ENCODE measurements around the gene ABHD17C. TPM values are rescaled to one million over a fixed set of nuclear protein-coding genes. Genes with fewer than 3 reads are reported as not detected.

ABHD17C gene
- total RNA-seq, 1 donor from 2014 or later, result 6.8 TPM

DNA sequence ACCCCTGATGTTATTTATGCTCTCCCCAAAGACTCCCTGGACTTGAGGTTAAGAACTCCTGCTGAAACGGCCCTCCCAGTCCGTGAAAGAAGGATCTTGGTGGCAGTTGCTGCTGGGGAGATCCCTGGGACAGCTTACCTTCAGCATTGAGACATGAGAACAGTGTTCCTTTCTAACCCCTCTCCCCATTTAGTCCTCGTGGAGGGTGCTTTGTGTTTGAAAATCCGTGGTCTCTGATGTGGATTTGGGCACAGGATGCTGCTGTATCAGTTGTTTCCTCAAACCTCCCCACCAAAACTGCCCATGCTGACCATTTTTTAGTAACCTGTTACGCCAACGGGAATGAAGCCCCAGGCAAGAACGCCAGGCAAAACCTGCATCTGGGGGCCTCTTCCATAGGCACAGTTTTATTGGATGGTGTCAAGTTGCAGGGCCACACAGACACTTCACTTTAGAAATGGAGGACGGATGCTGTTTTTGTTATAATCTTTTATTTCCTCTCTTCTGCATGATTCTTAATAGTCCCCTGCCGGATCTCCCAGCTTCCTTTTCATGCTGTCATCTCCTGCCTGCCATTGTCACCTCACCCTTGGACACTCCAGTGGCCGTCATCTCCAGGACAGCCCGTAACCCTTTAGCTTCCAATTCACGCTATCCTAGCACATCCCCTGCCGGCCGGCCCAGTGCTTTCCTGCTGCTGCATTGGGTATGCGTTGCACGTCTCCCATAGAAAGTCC is 52.4 kb downstream of the ABHD17C start:
- H3K27ac Mint-ChIP-seq (ENCODE audit: unreplicated experiment), result no peak overlapping the region

DNA sequence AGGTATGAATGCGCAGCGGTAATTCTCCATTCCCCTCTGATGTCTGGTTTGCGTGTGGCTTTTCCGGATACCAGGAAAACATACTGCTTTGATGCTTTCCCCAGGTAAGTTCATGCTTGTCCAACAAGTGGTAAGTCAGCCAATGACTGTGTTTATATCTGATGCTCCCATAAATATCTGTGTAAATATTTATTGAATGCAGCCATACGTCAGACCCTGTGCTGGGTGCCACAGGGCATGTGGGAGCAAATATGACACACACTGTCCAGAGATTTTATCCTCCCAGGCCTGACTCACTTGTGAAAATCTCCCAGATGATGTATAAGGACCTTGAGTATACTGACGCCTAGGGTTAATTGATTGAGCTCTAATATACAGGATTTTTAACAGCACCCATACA is 54.5 kb downstream of the ABHD17C start:
- DNase-seq, result no peak

More for the DNA sequence above, 52.4 kb downstream of the ABHD17C start:
- TF ChIP-seq, protein P1, sequence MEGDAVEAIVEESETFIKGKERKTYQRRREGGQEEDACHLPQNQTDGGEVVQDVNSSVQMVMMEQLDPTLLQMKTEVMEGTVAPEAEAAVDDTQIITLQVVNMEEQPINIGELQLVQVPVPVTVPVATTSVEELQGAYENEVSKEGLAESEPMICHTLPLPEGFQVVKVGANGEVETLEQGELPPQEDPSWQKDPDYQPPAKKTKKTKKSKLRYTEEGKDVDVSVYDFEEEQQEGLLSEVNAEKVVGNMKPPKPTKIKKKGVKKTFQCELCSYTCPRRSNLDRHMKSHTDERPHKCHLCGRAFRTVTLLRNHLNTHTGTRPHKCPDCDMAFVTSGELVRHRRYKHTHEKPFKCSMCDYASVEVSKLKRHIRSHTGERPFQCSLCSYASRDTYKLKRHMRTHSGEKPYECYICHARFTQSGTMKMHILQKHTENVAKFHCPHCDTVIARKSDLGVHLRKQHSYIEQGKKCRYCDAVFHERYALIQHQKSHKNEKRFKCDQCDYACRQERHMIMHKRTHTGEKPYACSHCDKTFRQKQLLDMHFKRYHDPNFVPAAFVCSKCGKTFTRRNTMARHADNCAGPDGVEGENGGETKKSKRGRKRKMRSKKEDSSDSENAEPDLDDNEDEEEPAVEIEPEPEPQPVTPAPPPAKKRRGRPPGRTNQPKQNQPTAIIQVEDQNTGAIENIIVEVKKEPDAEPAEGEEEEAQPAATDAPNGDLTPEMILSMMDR (IDR thresholded peaks at IDR 0.05; ENCODE audit: partially characterized antibody, unreplicated experiment), result no peak
- H3K4me3 Mint-ChIP-seq (ENCODE audit: unreplicated experiment), result no peak overlapping the region
- no peaks in the 10 kb centered on the region for H3K4me1 Mint-ChIP-seq (ENCODE audit: low read depth, unreplicated experiment)
- H3K9me3 Mint-ChIP-seq (ENCODE audit: unreplicated experiment), result no peaks in the 10 kb centered on the region
- DNase-seq, result no peak
- no peaks in the 10 kb centered on the region for H3K36me3 Mint-ChIP-seq (ENCODE audit: unreplicated experiment)
- H3K27me3 Mint-ChIP-seq (ENCODE audit: unreplicated experiment), result no peaks in the 10 kb centered on the region

DNA sequence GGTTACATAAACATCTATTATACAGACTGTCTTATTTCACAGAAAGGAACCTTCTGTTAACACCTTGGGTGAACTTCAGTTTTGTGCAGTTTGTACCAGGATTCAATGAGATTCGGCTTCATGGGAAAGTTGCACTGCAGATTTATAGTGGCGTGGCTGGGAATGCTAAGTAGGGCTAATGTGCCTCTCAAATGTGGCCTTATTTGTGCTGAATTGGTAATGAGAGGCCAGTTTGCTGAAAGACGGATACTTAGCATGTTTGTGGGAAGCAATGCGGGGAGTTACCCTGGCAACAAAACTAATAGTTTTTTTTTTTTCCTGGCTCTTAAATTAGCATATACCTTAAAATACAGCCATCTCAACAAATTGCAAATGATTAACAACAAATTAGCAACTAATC is 55.5 kb downstream of the ABHD17C start:
- Mint-ChIP-seq H3K27ac (ENCODE audit: unreplicated experiment) (no peak overlapping the region), H3K36me3 (ENCODE audit: unreplicated experiment) (no peaks in the 10 kb centered on the region), H3K4me1 (ENCODE audit: low read depth, unreplicated experiment) (no peaks in the 10 kb centered on the region), H3K27me3 (ENCODE audit: unreplicated experiment) (no peaks in the 10 kb centered on the region), H3K9me3 (ENCODE audit: unreplicated experiment) (no peaks in the 10 kb centered on the region), H3K4me3 (ENCODE audit: unreplicated experiment) (no peak overlapping the region)
- TF ChIP-seq, protein P1 (IDR thresholded peaks at IDR 0.05; ENCODE audit: partially characterized antibody, unreplicated experiment), result no peak
- no peak for DNase-seq

More for the DNA sequence above, 54.5 kb downstream of the ABHD17C start:
- TF ChIP-seq, protein P1 (IDR thresholded peaks at IDR 0.05; ENCODE audit: partially characterized antibody, unreplicated experiment), result no peak
- H3K27me3 Mint-ChIP-seq (ENCODE audit: unreplicated experiment), result no peaks in the 10 kb centered on the region
- no peaks in the 10 kb centered on the region for H3K9me3 Mint-ChIP-seq (ENCODE audit: unreplicated experiment)
- H3K27ac Mint-ChIP-seq (ENCODE audit: unreplicated experiment), result no peak overlapping the region
- no peak overlapping the region for H3K4me3 Mint-ChIP-seq (ENCODE audit: unreplicated experiment)
- H3K36me3 Mint-ChIP-seq (ENCODE audit: unreplicated experiment), result no peaks in the 10 kb centered on the region
- no peaks in the 10 kb centered on the region for H3K4me1 Mint-ChIP-seq (ENCODE audit: low read depth, unreplicated experiment)

DNA sequence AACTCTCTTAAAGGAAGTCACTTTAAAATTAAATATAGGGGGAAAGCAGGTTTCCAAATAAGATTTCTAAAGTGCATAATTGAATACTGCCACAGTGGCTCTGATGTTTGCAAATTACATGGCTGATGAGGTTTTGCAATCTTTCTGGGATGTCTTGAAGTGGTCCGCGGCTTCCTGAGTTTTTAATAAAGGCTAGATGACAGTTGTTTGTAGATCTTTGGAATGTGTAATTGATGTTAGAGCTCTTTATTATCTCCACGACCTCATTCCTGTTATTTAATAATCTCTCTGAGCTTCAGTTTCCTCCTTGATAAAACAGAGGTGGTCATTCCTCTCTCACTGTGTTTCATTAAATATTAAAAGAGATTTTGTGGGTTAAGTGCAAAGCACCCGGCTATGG is 57.1 kb downstream of the ABHD17C start:
- no peak overlapping the region for H3K27ac Mint-ChIP-seq (ENCODE audit: unreplicated experiment)
- TF ChIP-seq, protein P1 (IDR thresholded peaks at IDR 0.05; ENCODE audit: partially characterized antibody, unreplicated experiment), result no peak
- H3K27me3 Mint-ChIP-seq (ENCODE audit: unreplicated experiment), result no peaks in the 10 kb centered on the region
- H3K9me3 Mint-ChIP-seq (ENCODE audit: unreplicated experiment), result no peaks in the 10 kb centered on the region
- no peaks in the 10 kb centered on the region for H3K4me1 Mint-ChIP-seq (ENCODE audit: low read depth, unreplicated experiment)
- H3K4me3 Mint-ChIP-seq (ENCODE audit: unreplicated experiment), result no peak overlapping the region
- no peaks in the 10 kb centered on the region for H3K36me3 Mint-ChIP-seq (ENCODE audit: unreplicated experiment)
- no peak for DNase-seq

DNA sequence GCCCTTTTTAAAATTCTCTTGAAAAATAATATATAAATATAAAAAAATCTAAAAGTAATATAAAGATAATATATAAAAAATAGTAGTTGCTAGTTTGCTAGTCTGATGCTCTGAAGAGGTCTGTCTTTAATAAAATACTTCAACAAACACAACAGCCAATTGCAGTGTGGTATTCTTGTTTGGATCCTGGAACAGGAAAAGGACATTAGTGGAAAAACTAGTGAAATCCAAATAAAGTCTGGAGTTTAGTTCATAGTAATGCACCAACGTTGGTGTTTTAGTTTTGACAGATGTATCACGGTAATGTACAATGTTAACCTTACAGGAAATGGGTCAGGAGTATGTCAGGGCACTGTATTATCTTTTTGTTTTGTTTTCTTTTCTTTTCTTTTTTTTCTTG is 58.1 kb downstream of the ABHD17C start:
- Mint-ChIP-seq H3K36me3 (ENCODE audit: unreplicated experiment) (no peaks in the 10 kb centered on the region), H3K4me1 (ENCODE audit: low read depth, unreplicated experiment) (no peaks in the 10 kb centered on the region), H3K4me3 (ENCODE audit: unreplicated experiment) (no peak overlapping the region), H3K27ac (ENCODE audit: unreplicated experiment) (no peak overlapping the region), H3K27me3 (ENCODE audit: unreplicated experiment) (no peaks in the 10 kb centered on the region), H3K9me3 (ENCODE audit: unreplicated experiment) (no peaks in the 10 kb centered on the region)
- TF ChIP-seq, protein P1 (IDR thresholded peaks at IDR 0.05; ENCODE audit: partially characterized antibody, unreplicated experiment), result no peak
- DNase-seq, result no peak

All from glutamatergic neuron (in vitro differentiated cells).